NOMO-1 treated with dmso at 0.1 percent for 144 hours (cell line): ENCODE measurements around the gene MOB2.
A peak's percentile ranks its signal among the peaks of the same experiment; 100 is the strongest.
"Not testable (repeated sequence)": the region's sequence is repeated elsewhere in the genome, so short reads cannot be mapped to it uniquely, and the experiment has no call there.

Source experiments
- DNase-seq: peaks from one replicate; lab custom pipeline; 2025; ENCODE audit not compliant: unreplicated experiment; lab: John Stamatoyannopoulos, UW

Gene MOB2

GRCh38 chr11:1518301-1518700 lies 31.7 kb upstream of the MOB2 start:
- DNase-seq, result no peak

GRCh38 chr11:1517117-1518005 lies 30.8 kb upstream of the MOB2 start:
- DNase-seq, result no peak

DNA sequence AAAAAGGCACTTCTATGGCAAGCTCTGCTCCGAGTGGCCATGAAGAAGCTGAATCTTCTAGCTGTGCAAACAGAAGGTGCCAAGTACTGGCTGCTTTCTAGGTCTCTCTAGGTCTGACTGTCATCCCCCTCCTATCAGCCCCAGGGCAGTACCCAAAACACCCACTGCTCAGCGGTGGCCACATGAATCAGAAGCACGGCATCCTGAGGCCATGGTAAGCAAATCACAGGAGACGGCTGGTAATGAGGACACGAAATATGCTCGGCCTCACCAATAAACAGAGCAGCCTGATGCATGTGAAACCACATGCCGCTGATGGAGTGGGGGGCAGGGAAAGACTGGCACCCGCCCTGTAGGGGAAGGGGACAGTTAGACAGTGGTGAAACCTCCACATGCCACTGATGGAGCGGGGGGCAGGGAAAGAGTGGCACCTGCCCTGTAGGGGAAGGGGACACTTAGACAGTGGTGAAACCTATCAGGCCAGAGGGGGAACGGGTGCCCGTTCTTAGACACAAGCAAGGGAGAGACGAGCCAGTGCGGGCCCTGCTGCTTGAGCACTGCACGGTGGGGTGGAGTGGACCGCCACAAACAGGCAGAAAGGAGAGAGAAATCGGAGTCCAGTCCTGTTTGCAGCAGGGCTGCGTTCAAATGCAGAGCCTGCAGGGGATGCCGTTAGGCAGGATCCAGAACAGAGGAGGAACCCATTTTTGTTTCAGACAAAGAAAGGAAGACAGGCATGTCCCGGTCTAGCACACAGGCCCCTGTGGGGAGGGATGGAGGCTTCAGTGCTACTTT lies 29.9 kb upstream of the MOB2 start:
- no peak for DNase-seq

DNA sequence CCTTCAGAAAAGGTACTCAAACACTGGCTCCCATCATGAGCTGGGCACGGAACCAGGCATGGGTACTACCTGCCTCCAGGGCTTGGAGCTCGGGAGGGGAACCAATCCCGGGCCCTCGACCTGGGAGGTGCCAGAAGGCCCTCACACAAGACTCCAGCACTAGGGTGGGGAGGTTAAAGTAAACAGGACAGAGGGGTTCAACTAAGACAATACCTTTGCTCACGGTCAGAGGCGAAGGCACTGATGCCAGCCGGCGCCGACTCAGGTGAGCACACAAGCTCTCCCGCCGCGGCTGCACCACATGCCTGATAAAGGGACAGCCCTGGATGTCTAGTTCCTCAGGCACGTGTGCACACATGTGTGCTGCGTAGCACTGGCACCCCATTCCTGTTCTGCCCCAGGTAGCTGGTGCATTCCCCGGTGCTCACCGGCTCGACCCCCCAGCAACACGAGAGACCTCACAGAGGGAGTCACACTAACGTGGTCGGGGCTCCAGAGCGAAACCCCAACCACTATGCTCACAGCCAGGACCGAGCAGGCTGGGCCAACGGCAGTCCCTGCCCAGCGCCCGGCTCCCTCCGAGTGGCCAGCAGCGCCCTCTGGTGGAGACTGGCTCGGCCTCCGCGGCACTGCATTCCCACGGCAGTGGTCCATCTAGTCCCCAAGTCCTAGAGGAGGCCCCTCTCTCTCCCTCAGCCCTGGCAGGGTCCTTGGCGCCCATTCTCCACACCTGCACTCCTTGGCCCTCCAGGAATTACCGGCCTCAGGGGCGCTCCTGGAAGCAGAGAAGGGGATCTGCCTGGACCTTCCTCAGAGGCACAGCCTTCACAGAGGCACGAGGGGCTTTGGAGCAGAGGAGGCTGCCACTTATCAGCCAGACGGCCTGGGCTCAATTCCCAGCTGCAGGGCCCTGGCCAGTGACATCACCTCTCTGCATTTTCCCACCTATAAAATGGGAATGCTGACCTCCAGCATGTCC lies 28.8 kb upstream of the MOB2 start:
- DNase-seq, result peak; percentile 16

DNA sequence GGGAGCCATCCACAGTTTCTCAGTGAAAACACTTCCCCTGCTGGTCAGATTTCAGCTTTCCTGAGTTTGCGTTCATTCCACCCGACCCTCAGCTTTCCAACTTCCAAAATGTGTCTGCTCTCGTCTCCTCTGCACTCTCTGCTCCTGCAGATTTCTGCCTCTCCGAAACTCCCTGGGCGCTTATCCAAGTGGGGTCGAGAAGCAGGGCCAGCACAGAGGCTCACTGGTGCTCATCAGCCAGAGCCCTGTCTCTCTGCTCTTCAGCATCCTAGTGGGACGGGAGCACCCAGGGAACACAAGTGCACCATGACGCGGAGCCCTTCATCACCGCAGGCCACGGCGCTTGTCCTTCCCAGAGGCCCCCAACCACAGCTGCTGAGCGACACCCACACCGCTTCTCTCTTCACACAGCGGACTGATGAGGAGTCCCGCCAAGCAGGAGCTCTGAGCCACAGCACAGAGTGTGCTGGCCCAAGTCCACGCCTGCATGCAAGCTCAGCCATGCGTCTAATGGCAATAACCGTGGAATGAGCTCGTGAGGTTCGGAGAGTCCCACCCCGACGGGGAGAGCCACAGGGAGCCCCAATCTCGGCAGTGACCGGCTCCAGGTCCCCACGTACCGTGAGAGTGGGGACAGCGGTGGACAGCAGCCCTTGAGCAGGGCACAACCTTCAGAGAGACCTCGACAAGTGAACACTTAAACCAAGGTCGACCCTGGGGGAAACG lies 27.9 kb upstream of the MOB2 start:
- DNase-seq, result no peak

DNA sequence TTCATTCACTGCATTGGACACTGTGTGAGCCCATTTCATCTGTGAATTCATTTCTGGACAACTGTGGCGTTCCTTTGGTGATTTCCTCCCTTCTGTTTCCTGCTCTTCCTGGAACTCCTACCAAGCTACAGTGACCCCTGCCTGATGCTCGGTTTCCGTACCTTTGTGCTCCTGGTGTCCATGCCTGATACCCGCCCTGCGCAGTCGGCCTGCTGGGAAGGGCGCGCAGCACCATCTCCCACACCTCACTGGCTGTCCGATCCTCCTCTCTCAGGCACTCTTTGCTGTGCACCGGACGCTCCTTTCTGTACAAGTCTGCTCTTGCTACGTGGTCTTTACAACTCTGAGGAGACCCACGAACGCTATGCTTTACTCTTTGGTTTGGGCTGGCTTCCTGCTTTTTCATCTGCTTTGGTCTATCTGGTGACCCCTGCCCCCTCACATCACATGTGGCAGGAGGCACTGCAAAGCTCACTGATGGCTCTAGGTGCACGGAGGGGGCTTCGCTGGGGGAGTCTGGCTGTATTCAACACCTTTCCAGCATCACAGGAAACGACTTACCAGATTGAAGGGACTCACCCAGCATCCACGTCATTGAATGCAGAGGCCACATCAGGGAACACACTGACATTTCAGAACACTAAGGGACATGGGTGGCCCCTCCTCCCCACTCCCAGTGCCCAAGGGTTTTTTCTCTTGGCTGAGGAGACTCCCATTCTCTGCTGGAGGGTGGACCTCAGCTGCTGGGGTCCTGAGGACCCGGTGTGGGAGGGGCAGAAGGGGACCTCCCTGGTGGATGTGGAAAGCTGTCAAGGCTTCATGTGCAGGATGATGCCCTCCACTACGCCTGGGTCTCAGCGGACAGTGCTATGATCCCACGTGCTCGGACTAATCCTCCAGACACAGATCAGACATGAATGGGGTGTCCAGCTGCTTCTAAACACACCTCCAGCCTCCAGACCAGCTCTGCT lies 27.0 kb upstream of the MOB2 start:
- DNase-seq, result no peak

GRCh38 chr11:1512531-1513258 lies 26.1 kb upstream of the MOB2 start:
- DNase-seq, result not testable (repeated sequence)

DNA sequence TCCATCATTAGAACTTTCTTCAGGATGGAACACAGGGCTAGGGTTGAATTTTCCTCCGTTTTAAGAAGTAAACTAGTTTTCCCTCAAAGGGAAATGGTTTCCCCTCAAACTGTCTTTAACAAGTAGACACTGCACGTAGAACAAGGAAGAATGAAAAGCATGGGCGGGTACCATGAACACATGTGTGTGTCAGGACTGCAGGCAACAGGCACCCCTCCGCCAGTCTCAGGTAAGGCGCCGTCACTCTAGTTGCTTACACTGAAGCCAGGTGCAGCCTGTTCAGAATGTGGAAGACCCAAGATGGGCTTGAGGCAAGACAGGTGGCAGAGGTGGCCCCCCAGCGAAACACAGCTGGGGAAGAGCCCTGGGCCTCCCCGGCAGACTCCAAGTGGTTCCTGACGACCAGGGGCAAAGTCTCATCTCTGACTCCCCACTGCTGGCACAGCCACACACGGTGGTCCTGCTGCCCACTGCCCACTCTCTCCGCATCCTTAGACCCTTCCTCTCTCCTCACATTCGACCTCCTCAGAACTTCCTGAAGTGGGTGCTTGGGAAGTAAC lies 25.4 kb upstream of the MOB2 start:
- DNase-seq, result no peak

GRCh38 chr11:1510928-1511327 lies 24.3 kb upstream of the MOB2 start:
- no peak for DNase-seq

GRCh38 chr11:1510351-1510750 lies 23.8 kb upstream of the MOB2 start:
- DNase-seq, result not testable (repeated sequence)

DNA sequence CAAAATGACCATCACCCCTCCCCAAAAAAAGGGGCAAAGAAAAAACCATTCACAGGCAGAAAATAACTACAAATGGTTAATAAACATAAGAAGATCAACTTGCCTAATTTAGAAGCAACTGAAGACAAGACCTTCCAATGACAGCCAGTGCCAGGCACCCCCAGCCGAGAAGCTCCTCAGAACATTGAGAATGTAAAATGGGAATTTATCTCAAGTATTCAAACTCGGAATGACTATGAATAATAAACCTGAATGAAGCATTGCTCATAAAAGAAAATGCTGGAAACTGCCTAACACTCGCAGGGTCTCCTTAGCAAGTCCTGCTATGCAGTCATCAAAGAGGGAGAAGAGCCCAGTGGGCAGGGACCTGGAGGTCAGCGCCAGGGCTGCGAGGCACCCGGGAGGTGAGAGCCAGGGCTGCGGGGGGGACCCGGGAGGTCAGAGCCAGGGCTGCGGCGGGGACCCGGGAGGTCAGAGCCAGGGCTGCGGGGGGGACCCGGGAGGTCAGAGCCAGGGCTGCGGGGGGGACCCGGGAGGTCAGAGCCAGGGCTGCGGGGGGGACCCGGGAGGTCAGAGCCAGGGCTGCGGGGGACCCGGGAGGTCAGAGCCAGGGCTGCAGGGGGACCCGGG lies 23.2 kb upstream of the MOB2 start:
- DNase-seq, result no peak

DNA sequence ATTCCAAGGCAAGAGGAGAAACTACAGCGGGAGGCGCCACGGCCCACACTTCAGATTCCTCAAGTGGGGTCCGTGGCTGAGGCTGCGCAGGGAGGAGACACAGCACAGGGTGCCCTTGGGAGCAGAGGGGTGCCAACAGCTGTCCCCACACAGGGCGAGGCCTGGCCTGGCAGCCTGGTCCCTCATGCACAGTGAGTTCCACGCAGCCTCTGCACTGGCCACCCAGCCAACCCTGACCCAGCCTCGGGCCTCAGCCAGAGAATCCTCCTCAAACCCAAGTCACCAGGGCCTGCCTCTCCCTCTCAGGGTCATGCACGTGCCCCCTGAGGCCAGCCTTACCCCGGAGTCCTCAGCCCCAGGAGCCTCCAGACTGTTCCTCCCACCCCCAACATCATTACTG lies 22.4 kb upstream of the MOB2 start:
- no peak for DNase-seq

- no peak for DNase-seq
Observed at GRCh38 chr11:1508491-1508891, 21.9 kb upstream of the MOB2 start.

GRCh38 chr11:1507381-1508140 lies 21.0 kb upstream of the MOB2 start:
- DNase-seq, result no peak

DNA sequence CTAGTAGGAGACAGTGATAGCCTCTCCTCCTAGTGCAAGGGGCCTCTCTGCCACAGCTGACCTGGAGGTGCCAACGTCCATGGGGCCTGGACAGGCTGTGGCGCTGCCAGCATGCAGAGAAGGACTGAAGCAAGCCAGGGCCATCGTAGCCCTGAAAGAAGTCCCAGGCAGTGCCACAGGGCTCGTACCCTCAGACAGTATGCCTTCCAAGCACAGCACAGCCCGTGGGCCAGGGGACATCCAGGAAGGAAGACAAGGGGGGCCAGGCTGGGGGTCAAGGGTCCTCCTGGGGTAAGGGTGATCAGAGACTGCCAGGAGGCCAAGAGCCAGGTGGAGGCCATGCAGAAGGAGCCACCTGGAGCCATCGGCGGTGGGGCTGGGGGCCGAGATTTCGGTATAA lies 20.4 kb upstream of the MOB2 start:
- DNase-seq, result no peak

DNA sequence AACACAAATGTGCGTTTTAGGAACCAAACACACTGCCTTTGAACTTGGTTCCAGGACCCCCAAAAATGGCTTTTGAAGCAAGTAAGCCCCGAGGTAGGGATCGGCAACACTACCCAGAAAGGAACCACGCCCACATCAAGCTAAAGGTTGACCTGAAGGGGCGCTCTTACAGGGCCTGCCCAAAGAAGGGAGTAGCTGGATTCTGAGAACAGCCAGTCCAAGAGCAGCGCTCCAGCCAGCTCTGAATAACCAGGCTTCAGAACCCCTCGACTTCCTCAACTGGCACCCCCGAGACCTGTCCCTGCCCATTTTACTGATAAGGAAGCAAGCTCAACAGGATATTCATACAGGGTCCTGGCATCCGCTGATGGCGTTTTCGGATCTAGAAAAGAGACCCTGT lies 18.9 kb upstream of the MOB2 start:
- DNase-seq, result no peak
